Caki2 (cell line): ENCODE measurements around the gene RFX3. TPM values are rescaled to one million over a fixed set of nuclear protein-coding genes. Genes with fewer than 3 reads are reported as not detected.

Experiments
- DNase-seq: peaks from one replicate; pipeline ENCODE4 v3.0.0-alpha.2; 2015; ENCODE audit warnings: low read depth
- in situ Hi-C: cut with HindIII; loops from 2 replicates; pipeline ENCODE4 v1.10.0; 2016; ENCODE audit warnings: low sequenced_read_pairs, low pct_unique_long_range_greater_than_20kb, mixed read lengths
- total RNA-seq: library from RNA; depleted of rRNA; stranded (reverse); fragments of >200 nt; shearing (Covaris generic); gene quantifications from 2 replicates; pipeline ENCODE4 v1.2.3, GENCODE V29; 2014; ENCODE audit warnings: low replicate concordance

RFX3 gene
- total RNA-seq, 1 experiment from 2014 or later: 0.30 TPM

DNA sequence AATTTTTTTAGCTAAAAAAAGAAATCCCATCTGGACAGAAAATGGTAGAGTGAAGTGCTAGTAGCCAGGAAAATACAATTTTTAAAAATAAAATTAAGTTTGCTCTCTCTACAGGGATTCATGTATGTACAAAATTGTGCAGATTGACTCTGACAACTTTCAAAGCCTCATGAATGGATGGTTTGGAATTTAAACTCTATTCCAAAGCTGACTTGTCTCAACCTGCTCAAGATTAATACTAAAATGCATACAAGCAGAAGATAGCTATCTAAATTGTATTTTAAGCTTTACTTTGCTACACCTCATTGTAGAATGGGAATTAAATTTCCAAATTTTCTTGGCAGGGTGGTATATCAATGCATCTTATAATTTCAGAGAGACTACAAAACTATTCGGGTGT is 257.6 kb downstream of the RFX3 start:
- DNase-seq: no peak
- in situ Hi-C loops: no loop called here

GRCh38 chr9:3263698-3264097 is 262.1 kb downstream of the RFX3 start:
- DNase-seq: no peak
- in situ Hi-C loops: no loop called here

- in situ Hi-C loops: no loop called here
- DNase-seq: no peak
Observed at GRCh38 chr9:3262826-3263529, 262.8 kb downstream of the RFX3 start.

DNA sequence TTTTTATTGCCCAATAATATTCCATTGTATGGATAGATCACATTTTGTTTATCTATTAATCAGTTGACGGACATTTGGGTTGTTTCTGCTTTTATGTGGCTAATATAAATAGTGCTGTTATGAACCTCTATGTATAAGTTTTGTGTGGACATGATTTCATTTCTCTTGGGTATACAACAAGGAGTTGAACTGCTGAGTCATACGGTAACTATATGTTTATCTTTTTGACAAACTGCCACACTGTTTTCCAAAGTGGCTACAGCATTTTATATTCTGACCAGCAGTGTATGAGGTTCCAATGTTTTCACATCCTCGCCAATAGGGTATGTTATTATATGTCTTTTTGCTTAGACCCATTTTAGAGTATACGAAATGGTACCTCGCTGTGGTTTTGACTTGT is 264.3 kb downstream of the RFX3 start:
- DNase-seq: no peak
- in situ Hi-C loops: no loop called here

- in situ Hi-C loops: no loop called here
- DNase-seq: no peak
Observed at GRCh38 chr9:3256571-3257330, 269.1 kb downstream of the RFX3 start.

GRCh38 chr9:3251309-3251708 is 274.5 kb downstream of the RFX3 start:
- DNase-seq: no peak
- in situ Hi-C loops: no loop called here

GRCh38 chr9:3250741-3251140 is 275.1 kb downstream of the RFX3 start:
- in situ Hi-C loops: no loop called here
- DNase-seq: no peak

DNA sequence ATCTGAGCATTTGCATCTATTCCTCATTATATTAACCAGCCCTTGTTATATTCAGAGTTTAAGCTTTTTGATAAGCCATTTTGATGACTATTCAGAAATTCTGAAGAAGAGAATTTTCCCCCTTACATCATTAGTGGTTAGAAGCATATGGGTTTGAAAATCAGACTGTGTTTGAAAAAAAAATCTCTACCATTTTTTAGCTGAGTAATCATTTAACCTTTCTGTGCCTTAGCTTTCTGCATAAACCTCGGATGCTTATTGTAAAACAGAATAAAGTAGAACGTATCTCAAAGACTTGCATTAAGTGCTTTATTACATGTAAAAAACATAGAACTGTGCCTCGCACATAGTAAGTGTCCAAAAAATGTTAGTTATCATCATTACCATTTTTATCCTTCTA is 278.6 kb downstream of the RFX3 start:
- in situ Hi-C loops: no loop called here
- no peak for DNase-seq

GRCh38 chr9:3246241-3246640 is 279.6 kb downstream of the RFX3 start:
- DNase-seq: no peak
- in situ Hi-C loops: no loop called here

- in situ Hi-C loops: no loop called here
- no peak for DNase-seq
Observed at GRCh38 chr9:3244963-3245653, 280.7 kb downstream of the RFX3 start.

- in situ Hi-C loops: no loop called here
- DNase-seq: no peak
Observed at GRCh38 chr9:3243683-3244082, 282.1 kb downstream of the RFX3 start.

- in situ Hi-C loops: no loop called here
- DNase-seq: no peak
Observed at GRCh38 chr9:3241290-3241689, 284.5 kb downstream of the RFX3 start.

- in situ Hi-C loops: no loop called here
- peak; percentile 30 for DNase-seq
Observed at GRCh38 chr9:3240656-3241268, 285.0 kb downstream of the RFX3 start.

DNA sequence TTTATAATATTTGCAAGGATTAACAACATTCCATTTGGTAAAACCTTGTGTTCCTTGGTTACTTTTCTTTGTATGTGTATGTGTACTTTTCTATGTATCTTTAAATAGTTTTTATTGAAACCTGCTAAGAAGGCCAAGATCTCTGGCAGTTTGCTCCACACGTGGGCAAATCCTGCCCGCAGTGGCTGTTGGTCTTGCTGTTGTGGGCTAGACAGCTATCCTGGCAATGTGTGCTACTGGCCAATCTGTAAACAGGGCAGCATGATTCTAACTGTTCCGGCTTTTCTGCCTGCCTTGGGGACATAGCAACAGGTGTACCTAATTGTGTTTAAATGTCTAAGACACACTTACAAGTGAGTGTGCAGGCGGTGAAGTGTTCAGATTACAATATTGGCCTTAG is 286.6 kb downstream of the RFX3 start:
- in situ Hi-C loops: no loop called here

GRCh38 chr9:3238236-3238635 is 287.6 kb downstream of the RFX3 start:
- in situ Hi-C loops: no loop called here
- no peak for DNase-seq

More for the DNA sequence above, 286.6 kb downstream of the RFX3 start:
- no peak for DNase-seq

GRCh38 chr9:3237121-3237520 is 288.7 kb downstream of the RFX3 start:
- no peak for DNase-seq
- in situ Hi-C loops: no loop called here

GRCh38 chr9:3235497-3235896 is 290.3 kb downstream of the RFX3 start:
- in situ Hi-C loops: no loop called here
- DNase-seq: no peak

DNA sequence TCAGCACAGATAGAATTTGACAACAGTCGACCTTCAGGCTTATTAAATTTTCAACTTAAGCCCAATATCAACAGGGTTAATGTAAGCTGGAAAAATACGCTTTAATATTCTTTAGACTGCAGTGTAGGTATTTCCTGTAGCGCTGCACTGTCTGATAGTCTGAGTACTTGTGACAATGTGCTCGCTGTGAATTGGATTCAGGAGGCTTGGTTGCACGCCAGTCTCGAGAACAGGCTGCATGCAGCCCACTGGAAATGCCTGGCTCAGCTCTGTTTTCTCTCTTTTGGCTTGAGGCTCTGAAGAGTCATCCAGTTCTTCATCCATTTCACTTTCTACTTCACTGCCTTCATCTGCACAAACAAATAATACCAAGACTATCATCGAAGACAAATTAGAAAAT is 300.9 kb downstream of the RFX3 start:
- DNase-seq: no peak
- in situ Hi-C loops: no loop called here

- in situ Hi-C loops: no loop called here
- no peak for DNase-seq
Observed at GRCh38 chr9:3215658-3216057, 310.1 kb downstream of the RFX3 start.
